ENCODE data around the gene SLC25A23. TPM values are rescaled to one million over a fixed set of nuclear protein-coding genes. Genes with fewer than 3 reads are reported as not detected.

The SLC25A23 gene
- total and polyA plus RNA-seq, 2 of the 8 experiments (the other 6 are each of a cell fraction or from before 2014, with no cell fraction given): 18.0 to 48.1 TPM

GRCh38 chr19:6472713-6473112 lies 13.1 kb upstream of the SLC25A23 start:
- H2BK15ac ChIP-seq (ENCODE audit: low read length): no peak overlapping the region
- no peak overlapping the region for H2BK20ac ChIP-seq (ENCODE audit: low read length)
- H3K23ac ChIP-seq (ENCODE audit: insufficient read length): no peak overlapping the region
- TF ChIP-seq SUZ12 (IDR thresholded peaks at IDR 0.05; ENCODE audit: low read length) (no peak), E2F6 (IDR thresholded peaks at IDR 0.05) (no peak), GTF2F1 (IDR thresholded peaks at IDR 0.05; ENCODE audit: borderline replicate concordance, low read depth, low read length) (no peak), CHD1 (IDR thresholded peaks at IDR 0.05; ENCODE audit: low read depth, low read length) (no peak), SP4 (IDR thresholded peaks at IDR 0.05; ENCODE audit: low read length) (no peak), SIX5 (IDR thresholded peaks at IDR 0.05; ENCODE audit: low read depth, low read length) (no peak), CREB1 (IDR thresholded peaks at IDR 0.05) (no peak)
- ChIA-PET CTCF (ENCODE audit: partially characterized antibody) (interaction anchor here (1.3 kb wide), 1 partner anchor 9 kb away, joined by 4 read pairs; the partner anchor contains the start of gene DENND1C), POLR2A (ENCODE audit: partially characterized antibody) (interaction anchor here (0.9 kb wide), 1 partner anchor 13 kb away, joined by 3 read pairs; the partner anchor contains the start of gene SLC25A23)
- H3K4ac ChIP-seq (replicated peaks; ENCODE audit: insufficient read length, low read depth, low read length): no peak overlapping the region
- peaks cover 0 to 3% of the 10 kb centered on the region in 2 experiments for H4K20me1 ChIP-seq (replicated peaks in 1 of 2; ENCODE audit: control insufficient read depth in 1 of 2, insufficient read depth in 2 of 2, low read length in 2 of 2)
- no peak overlapping the region for H4K8ac ChIP-seq (ENCODE audit: extremely low read depth, insufficient read depth, low read length)
- H3K23me2 ChIP-seq (ENCODE audit: low read depth, low read length): peaks cover 14% of the 10 kb centered on the region
- DNase-seq (ENCODE audit: low read depth in 1 of 2, low spot score in 2 of 2) (no peak), FAIRE-seq (no peak)
- H2BK5ac ChIP-seq (ENCODE audit: low read depth, low read length): no peak overlapping the region
- no peaks in the 10 kb centered on the region; a peak in 1 of 8 replicates for H3K36me3 ChIP-seq (ENCODE audit: control insufficient read depth in 2 of 4, insufficient read depth in 4 of 4, low read length in 3 of 4)
- WGBS, 2 experiments (ENCODE audit: extremely low coverage in 1 of 2, insufficient coverage in 1 of 2, insufficient read length in 1 of 2, insufficient replicate concordance in 2 of 2, low coverage in 1 of 2, low lambda C conversion rate in 2 of 2, missing lambda C conversion rate in 1 of 2): 98% methylated on average over 4 of the region's 4 CpGs; no CpG with 5 or more reads in 1 of the 2 experiments
- H2AK5ac ChIP-seq (ENCODE audit: low read depth, low read length): no peak overlapping the region
- H2BK12ac ChIP-seq (ENCODE audit: low read depth, low read length): no peak overlapping the region
- H3K4me3 ChIP-seq (ENCODE audit: extremely low read depth in 1 of 4, insufficient read depth in 2 of 4, low read depth in 3 of 4, low read length in 4 of 4): no peak overlapping the region
- H2BK120ac ChIP-seq (replicated peaks; ENCODE audit: low read depth, low read length): no peak overlapping the region
- no peak overlapping the region for H3K27ac ChIP-seq (ENCODE audit: low read depth, low read length)
- H4K91ac ChIP-seq (replicated peaks; ENCODE audit: insufficient read length, low read length): no peak overlapping the region
- no peak overlapping the region for H3K56ac ChIP-seq (replicated peaks; ENCODE audit: insufficient read length, low read depth, low read length)
- no peaks in the 10 kb centered on the region for H3K79me2 ChIP-seq (ENCODE audit: control insufficient read depth in 1 of 2, insufficient read depth in 2 of 2, low read length in 2 of 2)
- peaks cover 0 to 16% (median 9%) of the 10 kb centered on the region in 4 experiments; a peak in 6 of 7 replicates for H3K27me3 ChIP-seq (replicated peaks in 1 of 4; ENCODE audit: control insufficient read depth in 3 of 4, extremely low read depth in 1 of 4, insufficient read depth in 3 of 4, low read length in 3 of 4)
- no peaks in the 10 kb centered on the region for H3K9me3 ChIP-seq (ENCODE audit: insufficient read depth in 2 of 2, low read depth in 1 of 2, low read length in 1 of 2)
- H3K4me2 ChIP-seq (ENCODE audit: insufficient read depth in 1 of 2, low read depth in 2 of 2, low read length in 2 of 2): no peak overlapping the region
- H3K4me1 ChIP-seq (replicated peaks in 1 of 4; ENCODE audit: control insufficient read depth in 3 of 4, insufficient read depth in 4 of 4, low read length in 3 of 4): peaks cover 0 to 14% (median 4%) of the 10 kb centered on the region in 4 experiments; a peak in 5 of 7 replicates
- H4K5ac ChIP-seq (ENCODE audit: insufficient read length, low read depth, low read length): no peak overlapping the region
- no peaks in the 10 kb centered on the region for H3K79me1 ChIP-seq (ENCODE audit: low read depth, low read length)
- no peak overlapping the region for H3K14ac ChIP-seq (ENCODE audit: insufficient read length)
- no peak overlapping the region for H2AFZ ChIP-seq (ENCODE audit: low read length)
- no peak overlapping the region for H3K18ac ChIP-seq (ENCODE audit: extremely low read depth, low read length)
- H3K9ac ChIP-seq (replicated peaks in 1 of 4; ENCODE audit: extremely low read depth in 1 of 4, low read depth in 3 of 4, low read length in 3 of 4): no peak overlapping the region
